SK-N-SH treated with all-trans-retinoic acid at 6 μM for 48 hours (cell line): ENCODE results near the gene TRAF7.

Source experiments
- ATAC-seq: fragments of 200-7000 bp; cut with Tn5 transposase; 3 replicates; pipeline ENCODE4 v1.9.1; 2020; ENCODE audit warnings: mild to moderate bottlenecking, moderate library complexity
- CSRNP3 ChIP-seq: fragments of 250-450 bp; sonication (Bioruptor Pico); IDR thresholded peaks from 2 replicates; pipeline ENCODE4 v1.5.1; 2021; ENCODE audit warnings: mild to moderate bottlenecking, moderate library complexity
- GLIS3 ChIP-seq: fragments of 250-450 bp; sonication (Bioruptor Pico); IDR thresholded peaks from 2 replicates; pipeline ENCODE4 v1.5.0; 2020; ENCODE audit warnings: mild to moderate bottlenecking, moderate library complexity
- ISL1 ChIP-seq: fragments of 250-450 bp; sonication (Bioruptor Pico); IDR thresholded peaks from 2 replicates; pipeline ENCODE4 v2.1.2; 2022; ENCODE audit warnings: mild to moderate bottlenecking, moderate library complexity
- OSR1 ChIP-seq: fragments of 250-450 bp; sonication (Bioruptor Pico); IDR thresholded peaks from 2 replicates; pipeline ENCODE4 v1.8.0; 2022; ENCODE audit warnings: moderate library complexity, mild to moderate bottlenecking, inconsistent platforms
- PATZ1 ChIP-seq: fragments of 250-450 bp; sonication (Bioruptor Pico); IDR thresholded peaks from 2 replicates; pipeline ENCODE4 v1.8.0; 2020; ENCODE audit warnings: mild to moderate bottlenecking, moderate library complexity, borderline replicate concordance
- PPARA ChIP-seq: fragments of 250-450 bp; sonication (Bioruptor Pico); IDR thresholded peaks from 2 replicates; pipeline ENCODE4 v1.5.0; 2020; ENCODE audit warnings: mild to moderate bottlenecking, borderline replicate concordance
- RARB ChIP-seq: fragments of 250-450 bp; sonication (Bioruptor Pico); IDR thresholded peaks from 2 replicates; pipeline ENCODE4 v1.8.0; 2021; ENCODE audit warnings: mild to moderate bottlenecking, moderate library complexity
- TCF4 ChIP-seq: fragments of 250-450 bp; sonication (Bioruptor Pico); IDR thresholded peaks from 2 replicates; pipeline ENCODE4 v1.8.0; 2021; ENCODE audit warnings: mild to moderate bottlenecking, moderate library complexity, borderline replicate concordance
- TOX ChIP-seq: fragments of 250-450 bp; sonication (Bioruptor Pico); IDR thresholded peaks from 2 replicates; pipeline ENCODE4 v1.8.0; 2021; ENCODE audit warnings: mild to moderate bottlenecking, moderate library complexity, borderline replicate concordance
- ZC3H10 ChIP-seq: fragments of 250-450 bp; sonication (Bioruptor Pico); IDR thresholded peaks from 2 replicates; pipeline ENCODE4 v1.5.1; 2021; ENCODE audit warnings: mild to moderate bottlenecking, moderate library complexity
- ZFP30 ChIP-seq: fragments of 450-650 bp; formaldehyde crosslinking; IDR thresholded peaks from 2 replicates; pipeline ENCODE4 v1.5.0; 2022; ENCODE audit warnings: mild to moderate bottlenecking, moderate library complexity
- ZNF565 ChIP-seq: fragments of 450-650 bp; formaldehyde crosslinking; conservative IDR thresholded peaks from 2 replicates; pipeline ENCODE4 v1.5.0; 2020; ENCODE audit warnings: low read depth, mild to moderate bottlenecking, moderate library complexity
- ZNF70 ChIP-seq: fragments of 450-650 bp; formaldehyde crosslinking; IDR thresholded peaks from 2 replicates; pipeline ENCODE4 v1.5.0; 2020; ENCODE audit warnings: mild to moderate bottlenecking, moderate library complexity
- ZNF8 ChIP-seq: fragments of 450-650 bp; formaldehyde crosslinking; IDR thresholded peaks from 2 replicates; pipeline ENCODE4 v1.5.0; 2020; ENCODE audit warnings: mild to moderate bottlenecking, moderate library complexity

TRAF7 gene

GRCh38 chr16:2156849-2157224, 1.3 kb downstream of the TRAF7 start (continued):
- TF ChIP-seq ZNF70 (CRISPR knock-in tag), result no peak

- TF ChIP-seq CSRNP3 (CRISPR knock-in tag) (no peak), TCF4 (CRISPR knock-in tag) (no peak), ZNF565 (CRISPR knock-in tag) (no peak), ZC3H10 (CRISPR knock-in tag) (no peak), ZFP30 (CRISPR knock-in tag) (no peak), ZNF8 (CRISPR knock-in tag) (no peak), PATZ1 (CRISPR knock-in tag) (no peak), OSR1 (CRISPR knock-in tag) (no peak)
- no peak for ATAC-seq
Measured at GRCh38 chr16:2157480-2158261, 2.1 kb downstream of the TRAF7 start.

- no peak for TF ChIP-seq ZNF565 (CRISPR knock-in tag)
- TF ChIP-seq TCF4 (CRISPR knock-in tag), result no peak
- TF ChIP-seq CSRNP3 (CRISPR knock-in tag), result no peak
- TF ChIP-seq RARB, result no peak
- TF ChIP-seq ZC3H10 (CRISPR knock-in tag), result no peak
- TF ChIP-seq ZFP30 (CRISPR knock-in tag), result no peak
- TF ChIP-seq PATZ1 (CRISPR knock-in tag), result no peak
- TF ChIP-seq TOX (CRISPR knock-in tag), result no peak
- ATAC-seq, result no peak
Measured at GRCh38 chr16:2158262-2158638, 2.7 kb downstream of the TRAF7 start.

GRCh38 chr16:2159175-2159838, 3.7 kb downstream of the TRAF7 start:
- ATAC-seq, result no peak
- TF ChIP-seq ISL1 (CRISPR knock-in tag), result no peak
- TF ChIP-seq PPARA (CRISPR knock-in tag), result no peak
- TF ChIP-seq CSRNP3 (CRISPR knock-in tag), result no peak
- TF ChIP-seq GLIS3 (CRISPR knock-in tag), result no peak

- ATAC-seq, result no peak
- TF ChIP-seq PPARA (CRISPR knock-in tag) (no peak), ZNF70 (CRISPR knock-in tag) (no peak)
- TF ChIP-seq, all 23 proteins: peak for 0
Measured at GRCh38 chr16:2160915-2161551, 5.5 kb downstream of the TRAF7 start.
